CD4-positive, alpha-beta T cell treated with Interleukin-2 at 100 ng/mL for 4 hours (primary cell): Measurements from ENCODE around the gene LYZ.
A peak's percentile ranks its signal among the peaks of the same experiment; 100 is the strongest.

Experiments
- DNase-seq: peaks from one replicate; pipeline ENCODE4 v3.0.0-alpha.2; 2020; ENCODE audit warnings: low spot score

Gene LYZ

DNA sequence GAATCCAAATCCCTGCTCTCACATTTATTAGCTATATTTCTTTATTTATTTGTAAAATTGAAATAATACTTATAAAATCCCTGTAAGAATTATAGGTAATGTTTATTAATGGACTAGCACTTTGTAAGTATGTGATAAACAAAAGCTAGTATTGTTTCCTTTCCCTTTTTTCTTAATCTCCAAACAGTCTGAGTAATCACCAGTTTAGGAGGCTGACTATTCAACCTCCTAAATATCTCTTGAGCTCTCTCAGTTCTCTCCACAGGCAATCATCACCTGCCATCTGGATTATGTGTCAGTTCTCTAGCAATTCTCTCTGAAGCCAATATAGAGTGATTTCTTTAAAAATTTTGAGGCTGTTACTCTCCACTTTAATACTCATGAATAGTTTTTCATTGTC is 9.2 kb upstream of the LYZ start:
- no peak for DNase-seq

DNA sequence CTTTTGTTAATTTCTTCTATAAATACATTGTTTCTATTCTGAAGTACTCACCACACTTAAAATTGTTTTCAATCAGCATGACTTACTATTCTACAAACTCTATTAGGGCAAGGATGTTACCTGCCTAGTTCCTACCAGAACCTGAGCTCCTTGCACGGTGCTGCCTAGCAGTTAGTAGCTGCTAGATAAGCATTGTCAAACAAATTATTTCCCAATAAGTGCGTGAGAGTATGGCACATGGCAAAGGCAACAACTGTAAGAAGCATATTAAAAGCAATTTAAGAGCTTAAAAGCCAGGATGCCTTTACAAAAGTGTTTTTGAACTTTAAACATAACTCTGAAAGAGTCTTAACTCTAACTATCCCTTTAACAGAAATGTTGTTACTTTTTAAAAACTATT is 8.2 kb upstream of the LYZ start:
- no peak for DNase-seq

DNA sequence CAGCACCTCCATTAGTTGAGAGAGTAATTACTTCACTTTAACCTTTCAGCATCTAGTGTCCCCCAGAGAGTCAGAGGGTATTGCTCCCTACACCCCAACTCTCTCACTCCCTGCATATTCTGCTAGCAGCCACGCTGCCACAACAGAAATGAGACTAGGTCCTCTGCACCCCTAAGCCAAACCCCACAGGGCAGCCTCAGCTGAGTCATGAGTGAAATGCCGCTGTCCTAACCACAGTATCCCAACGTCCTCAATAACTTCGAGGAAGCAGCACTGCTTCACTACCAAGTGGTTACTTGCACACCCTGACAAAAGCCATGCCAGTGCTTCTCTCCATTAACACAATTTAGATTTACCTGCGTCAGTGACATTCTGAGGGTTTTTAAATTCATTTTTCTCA is 6.9 kb upstream of the LYZ start:
- DNase-seq: no peak

DNA sequence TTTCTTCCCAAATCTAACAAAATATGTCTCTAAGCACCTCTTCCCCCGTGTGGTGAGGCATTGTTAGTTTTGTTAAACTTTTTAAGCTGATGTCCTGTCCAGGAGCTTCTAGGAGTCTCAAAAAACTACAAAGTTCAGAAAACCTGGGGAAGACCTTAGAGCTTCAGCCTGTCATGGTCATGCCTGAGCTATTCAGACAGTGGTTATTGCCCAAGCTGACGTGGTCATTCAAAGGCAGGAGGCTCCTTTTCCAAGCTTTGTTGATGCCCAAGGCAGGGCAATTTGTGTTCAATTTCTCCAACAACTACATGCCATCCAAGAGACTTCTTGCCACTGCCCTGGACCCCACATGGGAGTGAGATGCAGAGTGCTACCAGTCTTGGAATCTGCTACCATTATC is 5.8 kb upstream of the LYZ start:
- DNase-seq: no peak

DNA sequence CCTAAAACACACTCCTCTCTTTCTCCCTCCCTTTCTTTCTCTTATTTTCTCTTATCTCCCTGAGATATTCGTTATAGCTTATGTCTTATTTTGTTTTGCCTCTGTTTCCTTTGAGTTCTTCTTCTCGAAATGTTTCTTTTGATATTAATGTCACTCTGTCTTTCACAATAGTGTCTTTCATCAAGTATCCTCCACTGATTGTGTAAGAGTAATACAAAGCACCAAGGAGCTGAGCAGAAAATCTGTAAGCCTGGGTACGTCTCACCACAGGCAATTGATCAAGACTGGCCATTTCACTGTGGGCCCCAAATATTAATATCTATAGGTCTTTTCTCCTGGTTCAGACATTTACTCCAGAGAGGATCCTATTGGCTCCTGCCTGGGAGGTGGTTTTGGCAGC is 4.8 kb upstream of the LYZ start:
- no peak for DNase-seq

DNA sequence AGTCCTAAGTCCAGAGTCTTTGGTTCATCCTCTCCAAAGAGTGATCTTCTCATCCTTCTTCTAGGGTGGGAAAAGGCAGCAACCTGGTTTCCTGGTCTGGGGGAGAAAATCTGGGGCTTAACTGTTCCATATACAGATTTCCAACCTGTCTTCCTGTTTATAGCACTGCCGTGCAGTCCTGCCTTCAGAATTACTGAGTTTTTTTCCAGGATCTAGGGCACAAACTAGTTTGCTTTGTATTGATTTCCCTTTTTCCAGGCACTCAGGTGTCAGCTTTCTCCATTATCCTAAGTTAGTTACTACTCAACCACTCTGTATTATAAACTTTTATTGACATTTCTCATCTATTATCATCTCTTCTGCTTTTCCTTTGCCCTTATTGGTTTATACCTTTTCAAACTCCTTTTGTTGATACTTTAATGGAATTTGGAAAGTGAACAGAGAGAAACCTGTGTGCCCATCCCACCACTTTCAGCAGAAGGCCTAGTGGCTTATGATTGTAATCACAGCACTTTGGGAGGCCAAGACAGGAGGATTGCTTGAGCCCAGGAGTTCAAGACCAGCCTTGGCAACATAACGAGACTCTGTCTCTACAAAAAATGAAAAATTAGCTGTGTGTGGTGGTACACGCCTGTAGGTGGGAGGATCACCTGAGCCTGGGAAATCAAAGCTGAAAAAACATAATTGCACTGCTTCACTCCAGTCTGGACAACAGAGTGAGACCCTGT is 4.1 kb upstream of the LYZ start:
- DNase-seq: no peak

DNA sequence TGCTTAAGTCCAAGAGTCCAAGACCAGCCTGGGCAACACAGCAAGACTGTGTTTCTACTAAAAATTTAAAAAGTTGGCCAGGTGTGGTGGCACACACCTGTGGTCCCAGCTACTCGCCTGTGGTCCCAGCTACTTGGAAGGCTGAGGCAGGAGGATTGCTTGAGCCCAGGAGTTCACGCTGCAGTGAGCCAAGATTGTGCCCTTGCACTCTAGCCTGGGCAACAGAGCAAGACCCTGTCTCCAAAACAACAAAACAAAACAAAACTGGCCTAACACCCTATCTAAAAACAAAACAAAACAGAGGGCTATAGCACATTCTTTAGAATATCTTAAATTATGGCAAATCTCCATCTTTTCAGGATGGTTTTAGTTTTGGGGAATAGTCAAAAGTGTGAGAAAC is 3.1 kb upstream of the LYZ start:
- no peak for DNase-seq

DNA sequence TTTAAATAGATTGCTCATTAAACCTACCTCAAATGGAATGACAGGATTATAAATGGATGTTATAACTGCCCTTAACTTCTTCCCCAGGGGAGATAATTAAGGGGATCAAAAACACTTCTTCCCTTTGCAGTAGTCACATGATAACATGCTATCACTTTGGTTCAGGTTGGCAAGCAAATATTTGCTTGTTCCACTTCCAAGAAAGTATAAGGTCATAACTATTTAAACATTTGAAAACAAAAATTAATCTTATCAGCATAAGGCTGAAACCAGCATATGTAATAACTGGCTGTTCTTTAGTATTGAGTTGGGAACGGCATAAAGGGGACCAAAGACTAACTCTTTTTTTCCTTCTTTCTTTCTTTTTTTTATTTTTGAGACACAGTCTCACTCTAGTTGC is 2.4 kb upstream of the LYZ start:
- no peak for DNase-seq

DNA sequence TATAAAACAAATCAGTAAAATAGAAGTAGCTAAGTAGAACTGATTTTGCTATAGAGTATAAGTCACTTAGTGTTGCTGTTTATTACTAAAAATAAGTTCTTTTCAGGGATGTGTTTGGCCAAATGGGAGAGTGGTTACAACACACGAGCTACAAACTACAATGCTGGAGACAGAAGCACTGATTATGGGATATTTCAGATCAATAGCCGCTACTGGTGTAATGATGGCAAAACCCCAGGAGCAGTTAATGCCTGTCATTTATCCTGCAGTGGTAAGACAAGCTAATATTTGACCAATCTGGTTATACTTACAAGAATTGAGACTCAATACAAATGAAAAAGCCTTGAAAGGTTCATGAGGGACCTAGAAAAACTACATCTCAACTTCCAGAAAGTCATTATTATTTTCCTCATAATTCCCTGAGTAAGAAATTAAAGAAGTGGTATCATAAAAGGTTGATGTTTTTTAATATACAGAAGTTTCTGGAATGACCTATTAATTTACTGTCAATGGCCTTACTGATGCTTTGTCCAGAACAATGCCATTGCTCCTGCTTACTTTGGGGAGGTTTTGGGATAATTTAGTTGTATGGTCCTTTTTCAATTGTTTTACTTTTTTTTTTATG is 1.9 kb downstream of the LYZ start:
- no peak for DNase-seq

DNA sequence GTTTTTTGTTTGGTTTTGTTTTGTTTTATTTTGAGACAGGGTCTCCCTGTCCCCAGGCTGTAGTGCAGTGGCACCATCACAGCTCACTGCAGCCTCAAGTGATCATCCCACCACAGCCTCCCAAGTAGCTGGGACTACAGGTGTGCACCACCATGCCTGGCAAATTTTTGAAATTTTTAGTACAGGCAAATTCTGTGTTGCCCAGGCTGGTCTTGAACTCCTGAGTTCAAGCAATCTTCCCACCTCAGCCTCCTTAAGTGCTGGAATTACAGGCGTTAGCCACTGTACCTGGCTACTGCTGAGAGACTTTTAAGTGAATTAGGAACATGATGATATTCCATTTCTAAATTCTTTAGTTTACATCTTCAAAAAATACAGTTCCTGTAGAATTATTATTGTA is 2.6 kb downstream of the LYZ start:
- DNase-seq: no peak

DNA sequence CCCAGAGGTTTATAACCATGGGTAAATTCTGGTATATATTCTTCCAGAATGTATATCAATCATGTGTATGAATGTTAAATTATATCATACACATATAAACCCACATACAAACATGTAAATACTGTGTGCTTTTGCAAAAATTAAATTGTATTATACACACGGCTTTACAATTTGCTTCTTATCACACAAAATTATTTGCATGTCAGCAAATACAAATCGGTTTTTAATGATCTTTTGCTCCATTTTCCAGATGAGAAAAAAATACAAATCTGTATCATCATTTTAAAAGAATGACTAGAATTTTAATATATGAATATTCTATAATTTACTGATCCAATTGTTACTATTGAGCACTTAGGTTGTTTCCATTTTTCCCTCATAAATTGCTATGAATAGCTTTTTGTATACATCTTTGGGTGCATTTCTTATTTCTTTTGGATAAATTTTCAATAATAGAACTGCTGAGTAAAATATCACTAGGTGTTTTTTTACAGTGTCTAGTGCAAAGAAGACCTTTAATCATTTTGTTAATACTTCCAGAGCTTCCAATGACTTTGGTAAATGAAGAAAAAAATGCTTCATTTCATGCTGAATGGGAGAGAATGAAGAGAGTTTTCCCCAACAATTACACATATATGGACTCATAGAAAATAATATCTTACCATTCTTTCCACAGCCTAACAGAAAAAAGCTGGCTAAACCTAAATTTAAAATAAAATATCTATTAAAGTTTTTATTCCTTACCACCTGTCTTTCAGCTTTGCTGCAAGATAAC is 3.5 kb downstream of the LYZ start:
- DNase-seq: no peak

DNA sequence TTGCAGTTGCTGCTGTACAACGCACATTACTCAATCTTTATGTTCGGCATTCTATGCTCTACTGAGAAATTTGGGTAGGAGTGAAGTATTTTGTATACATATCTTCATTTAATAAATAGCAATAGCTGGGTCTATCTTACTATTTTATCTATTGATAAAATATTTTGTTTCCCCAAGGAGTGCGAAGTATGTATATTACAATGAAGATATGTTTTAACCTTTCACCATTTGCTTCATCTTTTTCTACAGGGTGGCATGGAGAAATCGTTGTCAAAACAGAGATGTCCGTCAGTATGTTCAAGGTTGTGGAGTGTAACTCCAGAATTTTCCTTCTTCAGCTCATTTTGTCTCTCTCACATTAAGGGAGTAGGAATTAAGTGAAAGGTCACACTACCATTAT is 4.7 kb downstream of the LYZ start:
- DNase-seq: no peak

DNA sequence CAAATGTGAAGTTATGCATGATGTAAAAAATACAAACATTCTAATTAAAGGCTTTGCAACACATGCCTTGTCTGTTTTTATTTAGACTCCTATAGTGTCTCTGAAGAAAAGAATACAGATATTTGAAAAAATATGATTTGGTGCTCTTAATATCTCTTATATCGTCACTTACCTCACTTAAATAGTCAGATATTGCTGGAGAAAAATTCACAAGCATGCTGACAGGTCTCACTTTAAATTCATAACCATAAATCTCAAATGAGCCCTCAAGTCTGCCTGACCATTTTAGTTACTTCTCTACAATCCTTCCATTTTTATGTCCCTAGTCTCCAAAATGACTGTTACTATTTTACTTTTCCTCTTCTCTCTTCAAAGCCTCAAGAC is 6.0 kb downstream of the LYZ start:
- no peak for DNase-seq

DNA sequence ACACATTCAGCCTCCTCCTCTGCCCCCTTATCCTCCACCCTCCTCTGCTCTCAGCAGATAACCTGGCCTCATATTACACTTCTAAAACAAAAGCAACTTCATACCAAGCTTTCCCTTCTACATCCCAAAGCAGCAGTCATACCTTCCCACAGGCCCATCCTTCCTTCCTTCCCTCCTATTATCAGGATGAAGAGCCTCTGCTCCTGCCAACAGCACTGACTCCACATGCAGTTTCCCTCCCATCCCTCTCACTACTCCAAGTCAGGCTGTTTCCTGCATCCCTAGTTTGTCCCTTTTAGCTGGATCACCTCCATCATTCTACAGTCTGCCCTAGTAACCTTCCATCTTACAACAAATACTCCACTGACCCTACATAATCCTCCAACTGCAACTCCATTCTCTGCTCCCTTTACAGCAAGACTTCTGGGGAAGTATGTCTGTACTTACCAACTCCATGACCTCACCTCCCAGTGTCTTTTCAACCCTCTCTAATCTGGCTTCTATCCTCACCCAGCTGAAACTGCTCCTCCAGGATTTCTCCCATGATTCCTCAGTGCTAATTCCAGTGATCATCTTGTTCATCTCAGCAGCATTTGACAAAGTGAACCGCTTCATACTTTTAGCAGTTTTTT is 6.5 kb downstream of the LYZ start:
- DNase-seq: no peak

DNA sequence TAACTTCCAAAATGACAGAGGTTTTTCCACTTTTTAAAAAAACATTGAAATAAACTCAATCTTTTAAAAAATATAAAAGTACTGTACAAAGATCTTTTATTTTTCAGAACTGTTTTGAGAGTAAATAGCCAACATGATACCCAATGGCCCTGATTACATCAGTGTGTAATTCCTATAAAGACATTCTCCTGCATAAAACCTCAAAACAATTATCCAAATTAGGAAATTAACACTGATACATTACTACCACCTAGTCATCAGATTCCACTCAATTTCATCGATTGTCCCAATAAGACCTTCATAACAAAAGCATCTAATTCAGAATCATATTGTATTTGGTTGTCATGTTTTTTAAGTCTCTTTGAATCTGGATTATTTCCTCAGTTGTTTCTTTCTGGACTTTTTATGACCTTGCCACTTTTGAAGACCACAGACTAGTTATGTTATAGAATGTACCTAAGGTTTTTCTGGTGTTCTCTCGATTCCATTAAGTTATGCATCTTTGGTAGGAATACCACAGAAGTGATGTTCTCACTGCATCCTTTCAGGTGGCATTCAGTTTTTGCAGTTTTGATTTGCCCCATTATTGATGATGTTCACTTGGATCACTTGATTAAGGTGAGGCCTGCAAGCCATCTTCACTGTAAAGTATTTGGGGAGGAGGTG is 7.3 kb downstream of the LYZ start:
- DNase-seq: no peak

DNA sequence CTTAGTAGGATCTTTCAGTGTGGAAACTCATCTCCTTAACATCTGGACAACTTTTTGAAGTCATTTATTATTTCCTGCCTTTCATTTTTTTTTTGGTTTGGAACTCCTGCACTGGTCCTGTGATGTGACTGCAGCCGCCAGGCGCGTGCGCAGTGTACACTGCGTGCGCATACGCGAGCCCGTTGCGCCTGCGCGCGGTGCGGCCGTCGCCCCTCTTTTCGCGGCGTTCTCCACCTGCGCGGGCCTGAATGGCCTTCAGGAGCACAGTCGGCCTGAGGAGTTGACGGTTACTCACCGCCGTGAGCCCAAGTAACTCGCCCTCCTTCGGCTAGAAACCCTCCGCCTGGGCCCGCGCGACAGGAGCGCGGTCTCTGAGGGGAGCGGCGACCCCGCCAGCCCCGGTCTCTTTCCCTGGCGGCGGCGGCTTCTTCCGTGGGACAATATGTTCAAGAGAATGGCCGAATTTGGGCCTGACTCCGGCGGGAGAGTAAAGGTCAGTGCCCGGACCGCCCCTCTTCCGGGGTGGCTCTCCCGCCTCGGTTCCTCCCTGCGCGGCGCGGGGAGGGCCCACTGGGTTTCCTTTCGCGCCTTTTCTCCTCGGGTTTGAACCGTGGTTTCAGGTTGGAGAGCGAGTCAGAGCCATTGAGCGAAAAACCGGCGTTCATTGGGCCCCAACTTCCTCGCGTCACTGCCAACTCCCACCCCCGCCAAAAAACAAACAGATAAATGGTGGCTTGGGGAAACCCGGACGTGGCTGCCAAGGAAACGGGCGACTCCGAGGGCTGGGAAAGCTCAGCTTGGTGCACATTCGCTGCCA is 11.6 kb downstream of the LYZ start, which contains the start of gene YEATS4:
TSS of gene YEATS4 (plus strand) at position 213 of the 817 bp plus-strand sequence. CDS start at position 443, 230 bp downstream.
- DNase-seq: peak; percentile 86

DNA sequence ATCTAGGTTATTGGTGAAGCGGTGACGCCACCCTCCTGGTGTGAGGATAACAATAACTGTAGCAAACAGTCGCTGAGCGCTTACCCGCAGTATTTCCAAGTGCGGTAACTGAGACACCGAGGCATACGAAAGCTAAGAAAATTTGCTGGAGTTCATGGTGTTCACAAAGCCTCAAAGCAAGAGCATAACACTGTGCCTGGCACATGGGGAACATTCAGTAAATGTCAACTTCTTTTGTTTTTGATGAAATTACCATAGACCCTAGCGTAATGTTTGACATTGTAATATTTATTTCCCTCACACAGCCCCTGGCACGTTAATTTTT is 12.1 kb downstream of the LYZ start:
- no peak for DNase-seq

DNA sequence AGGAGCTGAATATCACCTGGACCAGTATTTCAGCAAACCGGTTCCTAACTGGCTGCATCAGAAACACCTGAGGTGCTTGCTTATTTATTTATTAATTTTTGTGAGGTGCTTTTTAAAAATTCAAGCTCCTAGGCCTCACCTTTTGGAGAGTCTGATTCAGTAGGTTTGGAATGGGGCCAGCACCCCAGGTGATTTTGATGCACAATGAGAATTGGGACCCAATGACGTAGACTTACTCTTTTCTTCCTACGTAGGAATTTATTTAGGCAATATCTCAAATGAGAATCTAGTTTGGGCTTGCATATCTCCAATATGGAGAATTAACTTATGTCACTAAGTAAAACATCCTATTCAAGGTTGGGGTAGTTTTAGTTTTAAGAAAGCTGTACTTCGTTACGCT is 18.6 kb downstream of the LYZ start:
- DNase-seq: no peak

DNA sequence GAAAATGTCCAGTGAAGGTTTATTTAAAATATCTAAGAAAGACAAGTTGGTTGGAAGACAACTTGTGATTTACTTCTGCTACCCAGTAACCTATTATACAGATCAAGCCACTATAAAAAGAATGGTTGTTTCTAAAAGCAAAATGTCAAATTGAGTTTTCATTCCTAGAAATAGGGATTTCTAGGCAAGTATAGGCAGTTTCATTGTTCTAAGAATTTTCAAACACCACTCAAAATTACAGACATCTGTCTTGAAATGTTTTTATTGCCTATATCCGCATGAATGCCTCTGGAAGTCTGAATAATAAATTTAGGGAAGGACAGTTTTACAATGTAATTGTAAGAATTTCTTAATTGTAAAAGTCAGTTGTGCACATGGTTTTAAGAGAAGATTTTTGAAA is 20.0 kb downstream of the LYZ start:
- DNase-seq: no peak

DNA sequence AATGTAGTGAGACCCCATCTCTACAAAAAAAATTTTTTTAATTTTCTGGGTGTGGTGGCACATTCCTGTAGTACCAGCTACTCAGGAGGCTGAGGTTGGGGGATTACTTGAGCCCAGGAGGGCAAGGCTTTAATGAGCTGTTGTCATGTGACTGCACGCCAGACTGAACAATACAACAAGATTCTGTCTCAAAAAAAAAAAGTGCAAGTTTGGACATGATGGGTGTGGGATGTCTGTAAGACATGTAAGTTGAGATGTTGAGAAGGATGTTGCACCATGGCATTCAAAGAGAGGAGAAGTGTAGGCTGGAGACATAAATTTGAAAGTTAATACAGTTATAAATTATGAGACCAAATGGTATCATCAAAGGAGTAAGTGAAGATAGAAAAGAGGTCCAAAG is 34.9 kb downstream of the LYZ start:
- DNase-seq: no peak

DNA sequence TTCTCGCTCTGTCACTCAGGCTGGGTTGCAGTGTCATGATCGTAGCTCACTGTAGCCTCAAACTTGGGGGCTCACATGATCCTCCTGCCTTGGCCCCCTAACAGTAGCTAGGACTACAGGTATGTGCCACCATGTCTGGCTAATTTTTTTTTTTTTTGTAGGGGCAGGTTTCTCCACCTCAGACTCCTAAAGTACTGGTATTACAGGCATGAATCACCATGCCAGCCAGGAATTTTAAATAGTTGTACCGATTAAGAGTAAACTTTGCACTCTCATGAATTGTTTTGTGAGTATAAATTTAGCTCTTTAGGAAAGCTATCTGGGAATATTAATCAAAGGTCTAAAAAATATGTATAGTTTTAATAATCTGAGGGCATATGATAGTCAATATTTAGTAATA is 36.9 kb downstream of the LYZ start:
- no peak for DNase-seq

DNA sequence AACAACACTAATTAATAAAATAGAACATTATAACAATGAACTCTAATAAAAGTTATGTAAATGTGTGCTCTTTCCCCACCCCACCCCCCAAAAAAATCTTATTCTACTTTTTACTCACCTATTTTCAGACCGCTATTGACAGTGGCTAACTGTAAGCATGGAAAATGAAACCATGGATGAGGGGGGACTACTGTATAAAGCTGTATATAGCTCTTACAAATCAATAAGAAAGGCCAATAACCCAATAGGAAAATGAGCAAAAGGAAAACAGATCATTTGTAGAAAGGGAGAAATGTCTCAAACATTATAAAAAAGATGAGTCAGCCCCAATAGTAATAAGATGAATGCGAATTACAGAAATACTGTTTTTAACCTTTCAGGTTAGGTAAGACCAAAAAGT is 38.7 kb downstream of the LYZ start:
- no peak for DNase-seq
